Ishikawa (cell line): ENCODE results near the gene KTN1.

Experiments used
- CEBPB ChIP-seq: IDR thresholded peaks from 2 replicates; pipeline ENCODE4 v1.6.1; 2012
- EGR1 ChIP-seq: IDR thresholded peaks from 2 replicates; pipeline ENCODE4 v1.6.1; 2012
- EP300 ChIP-seq: IDR thresholded peaks from 2 replicates; pipeline ENCODE4 v1.6.1; 2012; ENCODE audit warnings: borderline replicate concordance
- MAX ChIP-seq: IDR thresholded peaks from 2 replicates; pipeline ENCODE4 v1.6.1; 2012
- RAD21 ChIP-seq: IDR thresholded peaks from 2 replicates; pipeline ENCODE4 v1.6.1; 2012; ENCODE audit warnings: low read depth
- REST ChIP-seq: IDR thresholded peaks from 2 replicates; pipeline ENCODE4 v1.6.1; 2012; ENCODE audit warnings: low read depth, mild to moderate bottlenecking
- TAF1 ChIP-seq: IDR thresholded peaks from 2 replicates; pipeline ENCODE4 v1.6.1; 2012; ENCODE audit warnings: low read depth, mild to moderate bottlenecking
- TCF12 ChIP-seq: IDR thresholded peaks from 2 replicates; pipeline ENCODE4 v1.6.1; 2012; ENCODE audit warnings: low read depth
- YY1 ChIP-seq: IDR thresholded peaks from 2 replicates; pipeline ENCODE4 v1.6.1; 2012; ENCODE audit warnings: low read depth
- ZBTB7A ChIP-seq: IDR thresholded peaks from 2 replicates; pipeline ENCODE4 v1.6.1; 2012; ENCODE audit warnings: low read depth

DNA sequence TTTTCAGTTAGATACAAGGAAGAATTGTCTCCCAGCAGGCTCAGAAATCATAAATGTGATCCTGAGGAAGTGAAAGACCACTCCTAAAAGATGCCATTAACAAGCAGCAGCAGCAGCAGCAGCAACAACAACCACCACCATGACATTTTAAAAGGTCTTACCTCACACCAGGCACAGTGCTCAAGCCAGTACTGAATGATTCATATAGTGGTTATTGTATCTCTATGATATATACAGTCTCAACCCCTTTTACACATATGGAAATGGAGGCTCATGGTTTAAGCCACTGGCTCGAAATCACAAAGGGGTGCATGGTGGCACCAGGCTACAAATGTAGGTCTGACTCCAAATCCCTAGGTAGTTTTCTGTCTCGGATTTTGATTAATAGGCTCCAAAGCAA lies 126.9 kb downstream of the KTN1 start:
- no peak for TF ChIP-seq CEBPB
- no peak for TF ChIP-seq TAF1
- TF ChIP-seq YY1 = no peak
- TF ChIP-seq MAX = no peak
- no peak for TF ChIP-seq EP300
- TF ChIP-seq EGR1 = no peak
- no peak for TF ChIP-seq ZBTB7A
- TF ChIP-seq REST = no peak
- TF ChIP-seq RAD21 = no peak
- no peak for TF ChIP-seq TCF12
